Measurements from ENCODE around the gene ZNF292. TPM values are rescaled to one million over a fixed set of nuclear protein-coding genes. Genes with fewer than 3 reads are reported as not detected.

The ZNF292 gene
- total RNA-seq (10 to 100 TPM; 62.4 to 87.5 (median 74.3) TPM), polyA plus RNA-seq (10 to 100 TPM; 27.4 to 28.5 TPM), total RNA-seq (177 reads per million, percentile 92 among the genes with 10 or more reads in this experiment)

GRCh38 chr6:87154993-87155841 is at the start of gene ZNF292:
Gene ZNF292 (plus strand): TSS chr6:87155565. CDS start chr6:87155592, 27 bp downstream.
- Mint-ChIP-seq H3K4me3 (peak within 1 kb of the TSS; percentile 81 to 99 (median 94)), H3K9me3 (no peaks in the 10 kb centered on the region), H3K4me1 (peaks cover 34 to 69% (median 55%) of the 10 kb centered on the region in 7 donors), H3K27ac (peak within 1 kb of the TSS; percentile 88 to 99 (median 94)), H3K27me3 (peaks cover 0 to 2% (median 0%) of the 10 kb centered on the region in 5 donors), H3K36me3 (peaks cover 0 to 12% (median 0%) of the 10 kb centered on the region in 5 donors)
- Histone ChIP-seq H3K36me3 (ENCODE audit: control insufficient read depth in 2 of 3, insufficient read depth in 3 of 3, low read length in 3 of 3) (peaks cover 0 to 10% (median 0%) of the 10 kb centered on the region in 3 experiments), H3K27ac (ENCODE audit: low read depth, low read length) (peak within 1 kb of the TSS; percentile 83), H3K4me3 (ENCODE audit: low read length) (peak within 1 kb of the TSS; percentile 93), H3K4me1 (ENCODE audit: control insufficient read depth in 2 of 2, insufficient read depth in 2 of 2, low read length in 2 of 2) (peaks cover 40 to 45% of the 10 kb centered on the region in 2 donors), H3K27me3 (ENCODE audit: control insufficient read depth in 2 of 2, insufficient read depth in 2 of 2, low read length in 2 of 2) (no peaks in the 10 kb centered on the region), H3K9me3 (ENCODE audit: control insufficient read depth in 2 of 3, low read length in 3 of 3) (no peaks in the 10 kb centered on the region)
- ATAC-seq, result peak; percentile 85
- POLR2A ChIA-PET, result interaction anchor here (0.9 to 2.1 kb wide), 6 partner anchors 12 to 1511 kb away, joined by 3 to 8 read pairs (median 4); partner anchors contain the start of genes AKIRIN2, ORC3 and RARS2
- peak; percentile 82 to 97 (median 94) for DNase-seq
- intact Hi-C loops (cut with micrococcal nuclease), result loop anchor here (1.0 to 10.0 kb wide), 22 partner anchors 14 to 1926 kb away; partner anchors contain the start of genes AKIRIN2 (in 2 of the 2), ORC3 (in 2 of the 2), PNRC1 (in 2 of the 2) and RNGTT (in 2 of the 2)
- CTCF ChIA-PET, result no interaction called here

GRCh38 chr6:87105823-87106222 is 49.5 kb upstream of the ZNF292 start:
- Mint-ChIP-seq H3K36me3 (peaks cover 0 to 3% (median 0%) of the 10 kb centered on the region in 5 donors), H3K27ac (no peak overlapping the region), H3K27me3 (peaks cover 5 to 17% (median 12%) of the 10 kb centered on the region in 5 donors), H3K4me3 (no peak overlapping the region), H3K9me3 (no peaks in the 10 kb centered on the region), H3K4me1 (no peaks in the 10 kb centered on the region)
- H3K4me3 ChIP-seq (ENCODE audit: low read length), result no peak overlapping the region
- DNase-seq, result no peak
- intact Hi-C loops (cut with micrococcal nuclease), result no loop called here
- CTCF ChIA-PET, result interaction anchor here (0.7 kb wide), 1 partner anchor 10 kb away, joined by 3 read pairs; no protein-coding TSS in a partner anchor
- no peaks in the 10 kb centered on the region for H3K36me3 ChIP-seq (ENCODE audit: control insufficient read depth in 2 of 3, insufficient read depth in 3 of 3, low read length in 3 of 3)
- ATAC-seq, result no peak
- H3K27me3 ChIP-seq (ENCODE audit: control insufficient read depth in 2 of 2, insufficient read depth in 2 of 2, low read length in 2 of 2), result no peaks in the 10 kb centered on the region
- POLR2A ChIA-PET, result no interaction called here
- H3K4me1 ChIP-seq (ENCODE audit: control insufficient read depth in 2 of 2, insufficient read depth in 2 of 2, low read length in 2 of 2), result no peaks in the 10 kb centered on the region
- H3K9me3 ChIP-seq (ENCODE audit: control insufficient read depth in 2 of 3, low read length in 3 of 3), result no peaks in the 10 kb centered on the region
- H3K27ac ChIP-seq (ENCODE audit: low read depth, low read length), result no peak overlapping the region

- no peaks in the 10 kb centered on the region for H3K9me3 Mint-ChIP-seq
- no peak for ATAC-seq
These were observed 44.7 kb upstream of the ZNF292 start for GRCh38 chr6:87110636-87111035.

GRCh38 chr6:87115402-87116135 is 39.8 kb upstream of the ZNF292 start:
- CTCF ChIA-PET, result interaction anchor here (0.6 kb wide), 1 partner anchor 9 kb away, joined by 3 read pairs; no protein-coding TSS in a partner anchor
- no peak for ATAC-seq
- no peak overlapping the region for H3K27ac Mint-ChIP-seq

More at GRCh38 chr6:87110636-87111035, 44.7 kb upstream of the ZNF292 start:
- ChIA-PET POLR2A (interaction anchor here (0.8 kb wide), 1 partner anchor 151 kb away, joined by 3 read pairs; no protein-coding TSS in a partner anchor), CTCF (no interaction called here)
- Mint-ChIP-seq H3K4me3 (no peak overlapping the region), H3K27ac (no peak overlapping the region), H3K4me1 (no peaks in the 10 kb centered on the region), H3K27me3 (peaks cover 12 to 34% (median 22%) of the 10 kb centered on the region in 5 donors), H3K36me3 (peaks cover 0 to 3% (median 0%) of the 10 kb centered on the region in 5 donors)
- Histone ChIP-seq H3K9me3 (ENCODE audit: control insufficient read depth in 2 of 3, low read length in 3 of 3) (no peaks in the 10 kb centered on the region), H3K4me1 (ENCODE audit: control insufficient read depth in 2 of 2, insufficient read depth in 2 of 2, low read length in 2 of 2) (no peaks in the 10 kb centered on the region), H3K27ac (ENCODE audit: low read depth, low read length) (no peak overlapping the region), H3K27me3 (ENCODE audit: control insufficient read depth in 2 of 2, insufficient read depth in 2 of 2, low read length in 2 of 2) (no peaks in the 10 kb centered on the region), H3K4me3 (ENCODE audit: low read length) (no peak overlapping the region), H3K36me3 (ENCODE audit: control insufficient read depth in 2 of 3, insufficient read depth in 3 of 3, low read length in 3 of 3) (no peaks in the 10 kb centered on the region)
- DNase-seq, result no peak
- intact Hi-C loops (cut with micrococcal nuclease), result no loop called here

GRCh38 chr6:87116922-87117321 is 38.4 kb upstream of the ZNF292 start:
- CTCF ChIA-PET, result no interaction called here
- H3K4me3 ChIP-seq (ENCODE audit: low read length), result no peak overlapping the region
- ATAC-seq (no peak), DNase-seq (no peak)
- Mint-ChIP-seq H3K4me1 (no peaks in the 10 kb centered on the region), H3K4me3 (no peak overlapping the region), H3K27me3 (peaks cover 4 to 51% (median 24%) of the 10 kb centered on the region in 5 donors), H3K27ac (no peak overlapping the region), H3K36me3 (no peaks in the 10 kb centered on the region), H3K9me3 (peaks cover 0 to 7% (median 1%) of the 10 kb centered on the region in 11 donors)
- H3K9me3 ChIP-seq (ENCODE audit: control insufficient read depth in 2 of 3, low read length in 3 of 3), result no peaks in the 10 kb centered on the region
- no peaks in the 10 kb centered on the region for H3K36me3 ChIP-seq (ENCODE audit: control insufficient read depth in 2 of 3, insufficient read depth in 3 of 3, low read length in 3 of 3)
- no peaks in the 10 kb centered on the region for H3K27me3 ChIP-seq (ENCODE audit: control insufficient read depth in 2 of 2, insufficient read depth in 2 of 2, low read length in 2 of 2)
- no peaks in the 10 kb centered on the region for H3K4me1 ChIP-seq (ENCODE audit: control insufficient read depth in 2 of 2, insufficient read depth in 2 of 2, low read length in 2 of 2)
- POLR2A ChIA-PET, result no interaction called here
- intact Hi-C loops (cut with micrococcal nuclease), result no loop called here
- H3K27ac ChIP-seq (ENCODE audit: low read depth, low read length), result no peak overlapping the region

More at GRCh38 chr6:87115402-87116135, 39.8 kb upstream of the ZNF292 start:
- POLR2A ChIA-PET, result no interaction called here
- Histone ChIP-seq H3K36me3 (ENCODE audit: control insufficient read depth in 2 of 3, insufficient read depth in 3 of 3, low read length in 3 of 3) (no peaks in the 10 kb centered on the region), H3K27me3 (ENCODE audit: control insufficient read depth in 2 of 2, insufficient read depth in 2 of 2, low read length in 2 of 2) (no peaks in the 10 kb centered on the region), H3K27ac (ENCODE audit: low read depth, low read length) (no peak overlapping the region), H3K4me1 (ENCODE audit: control insufficient read depth in 2 of 2, insufficient read depth in 2 of 2, low read length in 2 of 2) (no peaks in the 10 kb centered on the region), H3K9me3 (ENCODE audit: control insufficient read depth in 2 of 3, low read length in 3 of 3) (no peaks in the 10 kb centered on the region), H3K4me3 (ENCODE audit: low read length) (no peak overlapping the region)
- DNase-seq, result no peak
- intact Hi-C loops (cut with micrococcal nuclease), result no loop called here
- peaks cover 3 to 52% (median 22%) of the 10 kb centered on the region in 5 donors for H3K27me3 Mint-ChIP-seq
- peaks cover 0 to 4% (median 0%) of the 10 kb centered on the region in 11 donors for H3K9me3 Mint-ChIP-seq
- H3K36me3 Mint-ChIP-seq, result no peaks in the 10 kb centered on the region
- H3K4me3 Mint-ChIP-seq, result no peak overlapping the region
- H3K4me1 Mint-ChIP-seq, result no peaks in the 10 kb centered on the region

GRCh38 chr6:87118054-87118453 is 37.3 kb upstream of the ZNF292 start:
- CTCF ChIA-PET, result no interaction called here
- no peak for ATAC-seq
- POLR2A ChIA-PET, result no interaction called here

More at GRCh38 chr6:87118054-87118453, 37.3 kb upstream of the ZNF292 start:
- peaks cover 8 to 52% (median 31%) of the 10 kb centered on the region in 5 donors for H3K27me3 Mint-ChIP-seq
- H3K36me3 ChIP-seq (ENCODE audit: control insufficient read depth in 2 of 3, insufficient read depth in 3 of 3, low read length in 3 of 3), result no peaks in the 10 kb centered on the region
- intact Hi-C loops (cut with micrococcal nuclease), result no loop called here
- no peak overlapping the region for H3K4me3 Mint-ChIP-seq
- H3K9me3 Mint-ChIP-seq, result peaks cover 0 to 15% (median 3%) of the 10 kb centered on the region in 11 donors
- no peaks in the 10 kb centered on the region for H3K36me3 Mint-ChIP-seq
- no peaks in the 10 kb centered on the region for H3K9me3 ChIP-seq (ENCODE audit: control insufficient read depth in 2 of 3, low read length in 3 of 3)
- no peak for DNase-seq
- no peaks in the 10 kb centered on the region for H3K4me1 Mint-ChIP-seq
- no peak overlapping the region for H3K27ac Mint-ChIP-seq
- H3K27me3 ChIP-seq (ENCODE audit: control insufficient read depth in 2 of 2, insufficient read depth in 2 of 2, low read length in 2 of 2), result no peaks in the 10 kb centered on the region
- no peak overlapping the region for H3K4me3 ChIP-seq (ENCODE audit: low read length)
- no peak overlapping the region for H3K27ac ChIP-seq (ENCODE audit: low read depth, low read length)
- no peaks in the 10 kb centered on the region for H3K4me1 ChIP-seq (ENCODE audit: control insufficient read depth in 2 of 2, insufficient read depth in 2 of 2, low read length in 2 of 2)

Data from naive thymus-derived CD4-positive, alpha-beta T cell (primary cell).